Suppressor macrophage treated with lipopolysaccharide for 1 hour (primary cell): ENCODE data around the gene TRIM2.

Experiments used
- DNase-seq, 3 donors: peaks; one replicate each; pipeline ENCODE4 v3.0.0-alpha.2; 2020 to 2022

The TRIM2 gene

GRCh38 chr4:153341575-153342090 lies 137.4 kb downstream of the TRIM2 start:
- peak; percentile 63 to 82 (median 73) for DNase-seq

- no peak for DNase-seq
Observed at GRCh38 chr4:153342751-153343552, 138.7 kb downstream of the TRIM2 start.

GRCh38 chr4:153344131-153345011 lies 140.1 kb downstream of the TRIM2 start, which contains the start of gene MND1:
MND1 (plus strand) TSS chr4:153344688; CDS start chr4:153344738, 50 bp downstream.
- DNase-seq = peak; percentile 78 to 93 (median 88)

GRCh38 chr4:153345012-153345981 lies 141.1 kb downstream of the TRIM2 start:
- DNase-seq = peak; percentile 62 to 79 (median 63)

GRCh38 chr4:153346031-153346430 lies 141.8 kb downstream of the TRIM2 start:
- no peak for DNase-seq

GRCh38 chr4:153346563-153346962 lies 142.3 kb downstream of the TRIM2 start:
- no peak for DNase-seq

- DNase-seq = no peak
Observed at GRCh38 chr4:153347117-153347516, 142.9 kb downstream of the TRIM2 start.

- no peak for DNase-seq
Observed at GRCh38 chr4:153348006-153348405, 143.8 kb downstream of the TRIM2 start.

- no peak for DNase-seq
Observed at GRCh38 chr4:153349206-153349805, 145.1 kb downstream of the TRIM2 start.

- no peak for DNase-seq
Observed at GRCh38 chr4:153362184-153362583, 157.9 kb downstream of the TRIM2 start.

GRCh38 chr4:153364061-153364460 lies 159.8 kb downstream of the TRIM2 start:
- no peak for DNase-seq

- peak; percentile 56 to 70 (median 63) for DNase-seq
Observed at GRCh38 chr4:153365003-153365402, 160.8 kb downstream of the TRIM2 start.

GRCh38 chr4:153366486-153366885 lies 162.2 kb downstream of the TRIM2 start:
- peak; percentile 6 to 53 (median 39) for DNase-seq

- no peak for DNase-seq
Observed at GRCh38 chr4:153367092-153367491, 162.8 kb downstream of the TRIM2 start.

- no peak for DNase-seq
Observed at GRCh38 chr4:153369021-153369420, 164.8 kb downstream of the TRIM2 start.

- no peak for DNase-seq
Observed at GRCh38 chr4:153371701-153372234, 167.5 kb downstream of the TRIM2 start.

- DNase-seq = no peak
Observed at GRCh38 chr4:153372967-153373562, 168.8 kb downstream of the TRIM2 start.

- no peak for DNase-seq
Observed at GRCh38 chr4:153374442-153374841, 170.2 kb downstream of the TRIM2 start.

GRCh38 chr4:153375303-153375702 lies 171.1 kb downstream of the TRIM2 start:
- no peak for DNase-seq

GRCh38 chr4:153383131-153383530 lies 178.9 kb downstream of the TRIM2 start:
- DNase-seq = no peak

- no peak for DNase-seq
Observed at GRCh38 chr4:153384160-153384559, 179.9 kb downstream of the TRIM2 start.
